GM10266 (cell line): ENCODE measurements around the gene FEM1B.

ENCODE experiments used
- DNase-seq: peaks from one replicate; pipeline ENCODE4 v3.0.0; 2012; ENCODE audit errors: extremely low spot score
- TF ChIP-seq, protein P1 (sequence below): IDR thresholded peaks from 2 replicates; pipeline ENCODE4 v1.5.1; 2012; ENCODE audit warnings: mild to moderate bottlenecking, low read depth; ENCODE audit not compliant: control insufficient read depth, insufficient read depth; ENCODE audit errors: missing control alignments

FEM1B gene

DNA sequence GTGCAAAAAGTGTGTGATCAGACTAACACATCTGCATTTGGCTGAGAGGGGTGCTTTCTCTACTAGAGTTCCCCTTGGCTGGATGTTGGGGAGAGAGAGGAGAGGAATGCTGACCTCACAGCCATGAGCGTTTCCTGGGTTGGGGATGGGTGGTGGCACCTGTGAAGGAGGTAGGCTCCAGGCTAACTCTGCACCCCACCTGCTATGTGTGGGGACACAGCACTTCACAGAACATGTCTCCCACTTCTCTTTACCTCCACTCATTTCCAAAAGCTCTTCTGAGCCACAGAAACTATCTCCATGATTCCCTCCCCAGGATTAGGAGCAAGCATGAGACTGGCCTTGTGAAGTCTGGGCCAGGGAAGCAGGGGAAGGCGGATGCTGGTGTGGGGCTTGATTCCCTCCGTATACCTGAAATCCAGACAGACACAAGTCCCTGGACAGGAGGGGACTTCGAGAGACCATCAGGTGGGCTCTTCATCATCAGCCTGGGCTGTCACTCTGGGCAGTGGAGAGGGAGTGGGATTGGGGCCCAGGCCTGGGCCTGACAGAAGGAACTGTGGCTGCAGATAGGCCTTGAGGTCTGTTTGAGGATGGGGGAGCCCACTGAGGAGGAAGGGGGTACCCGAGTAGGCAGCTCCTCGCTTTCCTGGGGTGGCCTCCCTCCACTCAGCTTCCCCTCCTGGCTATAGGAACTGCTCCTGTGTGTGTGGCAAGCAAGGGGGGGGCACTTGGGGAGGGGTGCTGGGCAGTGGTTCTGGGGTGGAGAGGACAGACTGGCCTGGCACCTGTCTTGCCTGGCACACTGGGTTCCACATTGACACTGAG is 40.7 kb downstream of the FEM1B start:
- TF ChIP-seq, protein P1, sequence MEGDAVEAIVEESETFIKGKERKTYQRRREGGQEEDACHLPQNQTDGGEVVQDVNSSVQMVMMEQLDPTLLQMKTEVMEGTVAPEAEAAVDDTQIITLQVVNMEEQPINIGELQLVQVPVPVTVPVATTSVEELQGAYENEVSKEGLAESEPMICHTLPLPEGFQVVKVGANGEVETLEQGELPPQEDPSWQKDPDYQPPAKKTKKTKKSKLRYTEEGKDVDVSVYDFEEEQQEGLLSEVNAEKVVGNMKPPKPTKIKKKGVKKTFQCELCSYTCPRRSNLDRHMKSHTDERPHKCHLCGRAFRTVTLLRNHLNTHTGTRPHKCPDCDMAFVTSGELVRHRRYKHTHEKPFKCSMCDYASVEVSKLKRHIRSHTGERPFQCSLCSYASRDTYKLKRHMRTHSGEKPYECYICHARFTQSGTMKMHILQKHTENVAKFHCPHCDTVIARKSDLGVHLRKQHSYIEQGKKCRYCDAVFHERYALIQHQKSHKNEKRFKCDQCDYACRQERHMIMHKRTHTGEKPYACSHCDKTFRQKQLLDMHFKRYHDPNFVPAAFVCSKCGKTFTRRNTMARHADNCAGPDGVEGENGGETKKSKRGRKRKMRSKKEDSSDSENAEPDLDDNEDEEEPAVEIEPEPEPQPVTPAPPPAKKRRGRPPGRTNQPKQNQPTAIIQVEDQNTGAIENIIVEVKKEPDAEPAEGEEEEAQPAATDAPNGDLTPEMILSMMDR, result no peak
- no peak for DNase-seq

DNA sequence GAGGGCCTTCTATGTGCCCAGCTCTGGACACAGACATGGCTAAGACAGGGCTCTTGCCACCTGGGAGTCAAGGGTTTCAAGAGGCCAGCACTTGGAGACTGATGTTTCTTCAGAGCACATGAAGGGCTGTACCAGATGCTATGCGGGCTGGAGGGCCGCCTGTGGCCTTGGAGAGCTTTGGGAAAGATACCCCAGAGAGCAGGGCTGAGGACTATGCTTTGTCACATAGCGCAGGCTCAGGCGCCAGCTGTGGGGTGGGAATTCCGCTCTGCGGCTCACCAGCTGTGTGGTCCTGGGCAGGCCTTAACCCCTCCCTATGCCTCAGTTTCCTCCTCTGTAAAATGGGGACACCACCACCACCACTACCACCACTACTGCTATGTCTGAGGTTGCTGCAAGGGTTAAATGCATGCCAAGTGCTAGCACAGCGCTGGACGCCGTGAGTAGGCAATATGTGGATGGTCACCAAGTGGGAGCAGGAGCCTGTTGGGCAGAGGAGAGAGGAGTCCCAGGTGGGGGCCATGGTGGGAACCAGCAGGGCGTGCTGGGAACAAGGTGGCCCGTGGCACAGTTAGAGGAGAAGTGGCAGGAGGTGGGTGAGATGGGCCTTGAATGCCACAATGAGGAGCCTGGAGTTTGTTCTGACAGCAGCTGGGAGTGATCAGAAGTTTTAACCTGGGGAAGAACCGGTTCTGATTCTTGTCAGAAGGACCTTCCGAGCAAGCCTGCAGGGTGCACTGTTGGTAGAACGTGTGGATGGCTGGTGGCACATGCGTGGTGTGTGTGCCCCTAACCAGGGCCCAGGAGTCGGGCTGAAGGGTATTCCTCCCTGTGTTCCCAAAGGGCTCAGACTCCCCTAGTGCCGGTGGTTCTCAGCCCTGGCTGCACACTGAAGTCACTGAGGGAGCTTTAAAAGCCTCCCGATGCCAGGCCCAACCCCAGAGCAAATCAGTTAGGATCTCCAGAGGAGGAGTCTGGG is 41.7 kb downstream of the FEM1B start:
- no peak for DNase-seq
- TF ChIP-seq, protein P1, result no peak

DNA sequence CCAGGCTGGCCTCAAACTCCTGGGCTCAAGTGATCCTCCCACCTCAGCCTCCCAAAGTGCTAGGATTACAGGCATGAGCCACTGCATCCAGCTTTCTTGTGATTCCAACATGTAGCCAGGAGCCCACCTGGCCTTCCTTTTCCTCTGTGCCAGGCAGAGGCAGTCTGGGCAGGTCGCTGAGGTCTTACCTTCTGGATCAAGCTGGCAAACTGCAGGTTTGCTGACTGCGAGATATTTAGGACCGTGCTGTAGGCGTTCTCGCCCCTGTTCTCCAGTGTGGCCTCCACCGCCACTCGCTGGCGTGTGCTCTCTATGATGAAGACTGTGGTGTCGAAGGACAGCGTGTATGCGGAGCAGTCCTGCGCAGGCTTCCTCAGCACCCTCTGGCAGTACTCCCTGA is 42.5 kb downstream of the FEM1B start:
- TF ChIP-seq, protein P1, result no peak
- no peak for DNase-seq

DNA sequence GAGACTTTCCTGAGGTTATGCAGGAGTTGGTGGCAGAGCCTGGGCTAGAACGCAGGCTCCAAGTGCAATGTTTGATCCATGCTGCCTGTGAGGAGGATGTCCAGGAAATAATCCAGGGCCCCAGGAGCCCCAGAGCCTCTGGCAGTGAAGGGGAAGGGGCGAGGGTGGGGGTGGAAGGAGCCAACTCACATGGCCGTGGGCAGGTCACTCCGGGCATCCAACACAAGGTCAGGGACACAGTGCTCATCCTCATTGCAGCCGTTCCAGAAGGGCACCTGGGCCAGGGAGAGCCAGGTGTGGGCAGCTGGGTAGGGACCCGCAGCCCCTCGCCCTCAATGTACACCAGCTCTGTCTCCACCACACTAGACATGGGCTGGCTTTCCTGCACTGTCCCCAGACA is 43.7 kb downstream of the FEM1B start:
- TF ChIP-seq, protein P1, result no peak
- DNase-seq, result no peak

DNA sequence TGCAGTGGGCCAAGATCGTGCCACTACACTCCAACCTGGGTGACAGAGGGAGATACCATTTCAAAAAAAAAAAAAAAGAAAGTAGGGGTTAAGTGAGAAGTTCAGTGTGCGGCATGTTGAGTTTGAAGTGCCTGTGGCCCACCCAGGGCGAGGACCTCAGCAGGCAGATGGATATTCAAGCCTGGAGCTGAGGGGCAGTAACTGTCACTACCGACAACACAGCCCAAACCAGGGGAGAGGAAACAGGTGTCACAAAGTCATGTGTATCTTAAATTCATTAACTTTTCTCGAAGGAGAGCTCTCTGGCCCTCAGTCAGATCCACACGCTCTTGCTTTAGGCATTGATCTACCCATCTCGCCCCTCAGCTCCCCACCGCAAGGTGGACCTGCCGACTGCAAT is 45.3 kb downstream of the FEM1B start:
- TF ChIP-seq, protein P1, result no peak
- DNase-seq, result no peak

DNA sequence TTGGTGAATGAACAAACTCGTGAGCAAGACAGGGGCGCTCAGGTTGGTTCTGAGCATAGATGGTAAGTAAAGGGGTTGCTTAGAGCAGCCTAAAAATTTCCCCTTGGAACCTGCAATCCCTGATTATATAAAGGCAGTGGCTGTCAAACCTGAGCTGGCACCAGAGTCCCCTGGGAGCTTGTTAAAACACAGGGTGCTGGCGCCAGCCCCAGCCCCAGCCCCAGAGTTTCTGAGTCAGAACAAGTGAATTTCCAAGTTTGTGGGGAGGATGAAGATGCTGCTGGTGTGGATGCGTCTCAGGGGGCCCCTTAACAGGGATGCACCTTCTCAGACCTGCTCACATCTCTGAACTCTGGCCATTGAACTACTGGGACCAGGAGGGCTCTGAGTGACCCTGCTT is 48.2 kb downstream of the FEM1B start:
- DNase-seq, result no peak
- TF ChIP-seq, protein P1, result no peak
